GM23338 (cell line): Measurements from ENCODE around the gene ARL2BP. TPM values are rescaled to one million over a fixed set of nuclear protein-coding genes. Genes with fewer than 3 reads are reported as not detected.

Experiments
- ATAC-seq: fragments of 200-7000 bp; cut with Tn5 transposase; 3 replicates; pipeline ENCODE4 v1.9.1; 2020
- DNase-seq: peaks from one replicate; pipeline ENCODE4 v3.0.0-alpha.2; 2015; ENCODE audit warnings: low spot score
- H2AFZ ChIP-seq: fragments of 200-600 bp; sonication (generic); 2 replicates; pipeline ENCODE4 v1.8.0; 2016; ENCODE audit warnings: antibody characterized with exemption, mild to moderate bottlenecking, moderate library complexity
- H3F3A ChIP-seq: fragments of 200-600 bp; sonication (generic); replicated peaks from 2 replicates; pipeline ENCODE4 v1.8.0; 2017; ENCODE audit warnings: antibody characterized with exemption, mixed run types, low read depth
- H3K27ac ChIP-seq: fragments of 200-600 bp; sonication (generic); 2 replicates; pipeline ENCODE4 v1.6.1; 2016; ENCODE audit warnings: low read depth
- H3K27me3 ChIP-seq: fragments of 200-600 bp; sonication (generic); 2 replicates; pipeline ENCODE4 v1.8.0; 2016; ENCODE audit warnings: mild to moderate bottlenecking, mixed run types, moderate library complexity; ENCODE audit not compliant: insufficient read depth
- H3K36me3 ChIP-seq: fragments of 200-600 bp; sonication (generic); 2 replicates; pipeline ENCODE4 v1.8.0; 2016; ENCODE audit warnings: mild to moderate bottlenecking; ENCODE audit not compliant: insufficient read depth
- H3K4me1 ChIP-seq: fragments of 200-600 bp; sonication (generic); 2 replicates; pipeline ENCODE4 v1.8.0; 2016; ENCODE audit warnings: mild to moderate bottlenecking, moderate library complexity; ENCODE audit not compliant: insufficient read depth
- H3K4me2 ChIP-seq: fragments of 200-600 bp; sonication (generic); 2 replicates; pipeline ENCODE4 v1.7.1; 2017; ENCODE audit warnings: mixed run types
- H3K4me3 ChIP-seq: fragments of 200-600 bp; sonication (generic); 2 replicates; pipeline ENCODE4 v1.6.1; 2016; ENCODE audit warnings: mixed run types
- H3K79me2 ChIP-seq: fragments of 200-600 bp; sonication (generic); replicated peaks from 2 replicates; pipeline ENCODE4 v1.8.0; 2017; ENCODE audit warnings: mild to moderate bottlenecking; ENCODE audit not compliant: insufficient read depth
- H3K9me2 ChIP-seq: fragments of 200-600 bp; sonication (generic); 2 replicates; pipeline ENCODE4 v1.8.0; 2017; ENCODE audit not compliant: insufficient read depth
- H4K20me1 ChIP-seq: fragments of 200-600 bp; sonication (generic); replicated peaks from 2 replicates; pipeline ENCODE4 v1.8.0; 2017; ENCODE audit warnings: mild to moderate bottlenecking; ENCODE audit not compliant: insufficient read depth
- H3K27ac Mint-ChIP-seq: 2 replicates; pipeline ENCODE4 v1.8.0; 2020; ENCODE audit warnings: inconsistent platforms, mild to moderate bottlenecking, moderate library complexity, mixed read lengths
- H3K27me3 Mint-ChIP-seq: 3 replicates; pipeline ENCODE4 v1.8.0; 2022; ENCODE audit warnings: low read depth, mild to moderate bottlenecking, moderate library complexity, mixed read lengths, inconsistent platforms; ENCODE audit not compliant: insufficient read depth, poor library complexity
- H3K36me3 Mint-ChIP-seq: 3 replicates; pipeline ENCODE4 v1.8.0; 2021; ENCODE audit warnings: low read depth, mild to moderate bottlenecking, inconsistent platforms, moderate library complexity, mixed read lengths
- H3K4me1 Mint-ChIP-seq: 3 replicates; pipeline ENCODE4 v1.8.0; 2020; ENCODE audit warnings: mild to moderate bottlenecking, inconsistent platforms, mixed read lengths
- H3K4me3 Mint-ChIP-seq: 3 replicates; pipeline ENCODE4 v1.8.0; 2021; ENCODE audit warnings: moderate library complexity, mild to moderate bottlenecking, inconsistent platforms, mixed read lengths
- H3K9me3 Mint-ChIP-seq: 3 replicates; pipeline ENCODE4 v1.8.0; 2020; ENCODE audit warnings: moderate library complexity, mild to moderate bottlenecking, inconsistent platforms, mixed read lengths
- CREB1 ChIP-seq: fragments of 250-450 bp; sonication (Bioruptor Pico); IDR thresholded peaks from 2 replicates; pipeline ENCODE4 v1.5.0; 2020; ENCODE audit warnings: low read depth, mild to moderate bottlenecking, moderate library complexity
- CTCF ChIP-seq, 2 experiments: fragments of 200-600 bp in 1 of 2; sonication (generic) in 1 of 2; conservative IDR thresholded peaks; 2 replicates each; pipeline versions ENCODE4 v1.5.1 to v1.6.1; 2016 to 2017; ENCODE audit warnings: antibody characterized with exemption in 2 of 2, low read depth in 2 of 2, mild to moderate bottlenecking in 2 of 2, moderate library complexity in 1 of 2
- ETS1 ChIP-seq: IDR thresholded peaks from 2 replicates; pipeline ENCODE4 v1.6.1; 2016; ENCODE audit warnings: antibody characterized with exemption
- JUNB ChIP-seq: IDR thresholded peaks from one replicate; pipeline ENCODE4 v1.6.1; 2016; ENCODE audit warnings: antibody characterized with exemption; ENCODE audit not compliant: unreplicated experiment
- NANOG ChIP-seq: IDR thresholded peaks from 2 replicates; pipeline ENCODE4 v1.6.1; 2016; ENCODE audit warnings: antibody characterized with exemption, borderline replicate concordance
- REST ChIP-seq: IDR thresholded peaks from one replicate; pipeline ENCODE4 v1.6.1; 2018; ENCODE audit warnings: antibody characterized with exemption; ENCODE audit not compliant: unreplicated experiment
- ZNF462 ChIP-seq: fragments of 250-450 bp; sonication (Bioruptor Pico); IDR thresholded peaks from 2 replicates; pipeline ENCODE4 v1.5.0; 2020; ENCODE audit warnings: mild to moderate bottlenecking, moderate library complexity
- polyA plus RNA-seq: library from polyadenylated mRNA; unstranded; fragments of >200 nt; fragmentation: Nextera tagmentation; extraction: Ambion mirVana; gene quantifications from 2 replicates; pipeline ENCODE4 v1.2.1, GENCODE V29; 2016
- total RNA-seq: library from RNA; depleted of rRNA; stranded (reverse); fragments of >200 nt; shearing (Covaris generic); gene quantifications from 2 replicates; pipeline ENCODE4 v1.2.3, GENCODE V29; 2014

ARL2BP gene
- total and polyA plus RNA-seq, 2 experiments from 2014 or later, result 10.3 to 13.4 TPM

GRCh38 chr16:57276596-57276995 is 31.5 kb downstream of the ARL2BP start:
- no peaks in the 10 kb centered on the region for H3K4me1 ChIP-seq

More at GRCh38 chr16:57276596-57276995, 31.5 kb downstream of the ARL2BP start:
- no peaks in the 10 kb centered on the region for H3F3A ChIP-seq
- TF ChIP-seq ZNF462 (CRISPR knock-in tag) (no peak), ETS1 (no peak), JUNB (no peak), CREB1 (CRISPR knock-in tag) (no peak), CTCF (conservative IDR thresholded peaks at IDR 0.05; ENCODE audit: low read depth in 2 of 2) (no peak), NANOG (no peak), REST (no peak)
- H3K4me3 ChIP-seq, result no peak overlapping the region
- no peak overlapping the region for H3K4me3 Mint-ChIP-seq
- no peak for ATAC-seq
- H3K27me3 Mint-ChIP-seq, result no peaks in the 10 kb centered on the region
- peak overlapping the region; percentile 51; the same call in 1 of the 2 replicates for H3K4me2 ChIP-seq
- no peak overlapping the region for H3K27ac Mint-ChIP-seq
- H3K36me3 ChIP-seq, result no peaks in the 10 kb centered on the region
- DNase-seq, result no peak
- no peaks in the 10 kb centered on the region for H3K79me2 ChIP-seq
- no peaks in the 10 kb centered on the region for H3K27me3 ChIP-seq
- no peaks in the 10 kb centered on the region for H3K9me2 ChIP-seq
- no peaks in the 10 kb centered on the region for H4K20me1 ChIP-seq
- no peak overlapping the region for H3K27ac ChIP-seq
- H3K36me3 Mint-ChIP-seq, result no peaks in the 10 kb centered on the region
- peaks cover 8% of the 10 kb centered on the region for H3K4me1 Mint-ChIP-seq
- H2AFZ ChIP-seq, result peak overlapping the region; percentile 63; the same call in 1 of the 2 replicates
- H3K9me3 Mint-ChIP-seq, result no peaks in the 10 kb centered on the region
